Liver (tissue), 9 donors: ENCODE results near the gene RRAGC. TPM values are rescaled to one million over a fixed set of nuclear protein-coding genes. Genes with fewer than 3 reads are reported as not detected.

Experiments used
- DNase-seq: peaks from one replicate; pipeline ENCODE4 v3.0.0-alpha.2; 2017; ENCODE audit warnings: low spot score
- H3K27ac ChIP-seq, 2 donors: one replicate each; pipeline ENCODE4 v1.7.0; 2013; ENCODE audit warnings: inconsistent platforms in 2 of 2, low read length in 2 of 2, control low read depth in 1 of 2, low read depth in 1 of 2, mild to moderate bottlenecking in 1 of 2
- H3K27me3 ChIP-seq, 4 donors: one replicate each; pipeline versions ENCODE4 v1.6.1 to v1.7.0; 2013; ENCODE audit warnings: low read length in 3 of 4, inconsistent platforms in 1 of 4, mild to moderate bottlenecking in 1 of 4, moderate library complexity in 1 of 4; ENCODE audit not compliant: control insufficient read depth in 4 of 4, insufficient read depth in 4 of 4
- H3K36me3 ChIP-seq, 4 donors: one replicate each; pipeline versions ENCODE4 v1.6.1 to v1.7.0; 2013; ENCODE audit warnings: low read length in 3 of 4, mild to moderate bottlenecking in 3 of 4, low read depth in 1 of 4, moderate library complexity in 1 of 4; ENCODE audit not compliant: control insufficient read depth in 4 of 4, insufficient read depth in 3 of 4
- H3K4me1 ChIP-seq, 4 donors: one replicate each; pipeline versions ENCODE4 v1.6.1 to v1.7.0; 2013; ENCODE audit warnings: low read length in 3 of 4, mild to moderate bottlenecking in 3 of 4, moderate library complexity in 1 of 4; ENCODE audit not compliant: control insufficient read depth in 4 of 4, insufficient read depth in 4 of 4
- H3K4me3 ChIP-seq, 3 donors: one replicate each; pipeline versions ENCODE4 v1.6.1 to v1.7.0; 2013; ENCODE audit warnings: low read length in 3 of 3, control low read depth in 1 of 3, low read depth in 1 of 3, mild to moderate bottlenecking in 1 of 3
- H3K9ac ChIP-seq, 2 donors: one replicate each; pipeline ENCODE4 v1.7.0; 2013; ENCODE audit warnings: low read length in 2 of 2, mild to moderate bottlenecking in 2 of 2, moderate library complexity in 2 of 2, control low read depth in 1 of 2, low read depth in 1 of 2
- H3K9me3 ChIP-seq, 4 donors: one replicate each; pipeline versions ENCODE4 v1.6.1 to v1.7.0; 2013; ENCODE audit warnings: low read length in 3 of 4; ENCODE audit not compliant: control insufficient read depth in 4 of 4
- ATF3 ChIP-seq: IDR thresholded peaks from 2 replicates; pipeline ENCODE4 v1.6.1; 2016; ENCODE audit warnings: antibody characterized with exemption
- CTCF ChIP-seq: fragments of 150-350 bp; IDR thresholded peaks from 2 replicates; pipeline ENCODE4 v1.5.1; 2017; ENCODE audit warnings: improper control_type of control experiment, low read depth, low read length; ENCODE audit not compliant: missing input control
- FOXA1 ChIP-seq: IDR thresholded peaks from 2 replicates; pipeline ENCODE4 v1.6.1; 2016; ENCODE audit warnings: antibody characterized with exemption
- FOXA2 ChIP-seq: IDR thresholded peaks from 2 replicates; pipeline ENCODE4 v1.6.1; 2016; ENCODE audit warnings: antibody characterized with exemption
- GABPA ChIP-seq, 2 donors: IDR thresholded peaks in 1 of 2; conservative IDR thresholded peaks in 1 of 2; 2 replicates each; pipeline ENCODE4 v1.6.1; 2016; ENCODE audit warnings: antibody characterized with exemption in 2 of 2, mild to moderate bottlenecking in 1 of 2, moderate library complexity in 1 of 2
- HNF4A ChIP-seq, 2 donors: conservative IDR thresholded peaks; 2 replicates each; pipeline ENCODE4 v1.6.1; 2016; ENCODE audit warnings: antibody characterized with exemption in 2 of 2, mild to moderate bottlenecking in 2 of 2
- HNF4G ChIP-seq: IDR thresholded peaks from 2 replicates; pipeline ENCODE4 v1.6.1; 2016; ENCODE audit warnings: antibody characterized with exemption
- JUND ChIP-seq, 2 donors: IDR thresholded peaks; 2 replicates each; pipeline ENCODE4 v1.6.1; 2016; ENCODE audit warnings: antibody characterized with exemption in 2 of 2
- MAX ChIP-seq: IDR thresholded peaks from 2 replicates; pipeline ENCODE4 v1.6.1; 2016; ENCODE audit warnings: antibody characterized with exemption
- NR2F2 ChIP-seq: IDR thresholded peaks from 2 replicates; pipeline ENCODE4 v1.6.1; 2016; ENCODE audit warnings: antibody characterized with exemption
- RAD21 ChIP-seq, 2 donors: IDR thresholded peaks; 2 replicates each; pipeline ENCODE4 v1.6.1; 2016; ENCODE audit warnings: antibody characterized with exemption in 2 of 2, mild to moderate bottlenecking in 2 of 2
- REST ChIP-seq: IDR thresholded peaks from 2 replicates; pipeline ENCODE4 v1.6.1; 2016; ENCODE audit warnings: antibody characterized with exemption, mild to moderate bottlenecking
- RXRA ChIP-seq, 2 donors: IDR thresholded peaks; 2 replicates each; pipeline ENCODE4 v1.6.1; 2017 to 2018; ENCODE audit warnings: antibody characterized with exemption in 2 of 2, mild to moderate bottlenecking in 1 of 2
- SP1 ChIP-seq: IDR thresholded peaks from 2 replicates; pipeline ENCODE4 v1.6.1; 2018; ENCODE audit warnings: antibody characterized with exemption, mild to moderate bottlenecking
- TAF1 ChIP-seq: conservative IDR thresholded peaks from 2 replicates; pipeline ENCODE4 v1.6.1; 2016; ENCODE audit warnings: antibody characterized with exemption, mild to moderate bottlenecking
- YY1 ChIP-seq: IDR thresholded peaks from 2 replicates; pipeline ENCODE4 v1.6.1; 2016; ENCODE audit warnings: antibody characterized with exemption, mild to moderate bottlenecking
- ZBTB33 ChIP-seq: IDR thresholded peaks from 2 replicates; pipeline ENCODE4 v1.6.1; 2016; ENCODE audit warnings: antibody characterized with exemption
- WGBS: extraction: QIAGEN DNeasy Blood & Tissue Kit; methylation state at CpG from one replicate; pipeline ENCODE4 v1.1.7; 2013; 5-methylcytosine and 5-hydroxymethylcytosine counted together
- polyA plus RNA-seq, 2 donors: library from polyadenylated mRNA; stranded (reverse) in 1 of 2; unstranded in 1 of 2; fragments of 200-250 nt in 1 of 2; fragments of >200 nt in 1 of 2; fragmentation: Nextera tagmentation in 1 of 2; extraction: Ambion mirVana in 1 of 2; gene quantifications; one replicate each; pipeline versions ENCODE4 v1.2.1 to v1.2.3, GENCODE V29; 2013 to 2015
- total RNA-seq, 2 donors: library from RNA; depleted of rRNA; stranded (reverse); fragments of >200 nt; gene quantifications; one replicate each; pipeline ENCODE4 v1.2.3, GENCODE V29; 2014
- donor health status: healthy.
- donor health status: healthy.
- donor health status: healthy.
- donor health status: healthy.
- donor health status: healthy.

Gene RRAGC
- total and polyA plus RNA-seq, 4 donors: 6.6 to 10.1 (median 7.2) TPM

- 1% methylated on average over 51 of the region's 51 CpGs for WGBS
- no peaks in the 10 kb centered on the region for H3K9me3 ChIP-seq
- no peaks in the 10 kb centered on the region for H3K27me3 ChIP-seq
- H3K27ac ChIP-seq: peak overlapping the region; percentile 63 to 76
- DNase-seq: peak; percentile 63
- peaks cover 6 to 26% (median 18%) of the 10 kb centered on the region in 4 donors for H3K4me1 ChIP-seq
- peak overlapping the region; percentile 60 to 71 for H3K9ac ChIP-seq
- peaks cover 4 to 15% (median 10%) of the 10 kb centered on the region in 4 donors for H3K36me3 ChIP-seq
- TF ChIP-seq FOXA2 (no peak), SP1 (peak; percentile 14)
- peak overlapping the region; percentile 77 to 97 (median 87) for H3K4me3 ChIP-seq
Measured at GRCh38 chr1:38858833-38859560, 575 bp downstream of the RRAGC start.

- H3K27ac ChIP-seq: no peak overlapping the region
- TF ChIP-seq HNF4A (conservative IDR thresholded peaks at IDR 0.05) (no peak), GABPA (IDR thresholded peaks at IDR 0.05 in 1 of 2, conservative IDR thresholded peaks at IDR 0.05 in 1 of 2) (no peak), NR2F2 (no peak), SP1 (no peak), RXRA (IDR thresholded peaks at IDR 0.05) (no peak), HNF4G (no peak), RAD21 (IDR thresholded peaks at IDR 0.05) (no peak), CTCF (no peak), TAF1 (no peak), FOXA1 (no peak), YY1 (no peak), JUND (IDR thresholded peaks at IDR 0.05) (no peak)
- WGBS: 88% methylated on average over 4 of the region's 4 CpGs
- no peak for DNase-seq
- H3K9me3 ChIP-seq: no peaks in the 10 kb centered on the region
- peaks cover 8 to 38% (median 25%) of the 10 kb centered on the region in 4 donors for H3K36me3 ChIP-seq
- H3K27me3 ChIP-seq: no peaks in the 10 kb centered on the region
- no peak overlapping the region for H3K4me3 ChIP-seq
- no peak overlapping the region for H3K9ac ChIP-seq
- peaks cover 0 to 5% (median 1%) of the 10 kb centered on the region in 4 donors for H3K4me1 ChIP-seq
Measured at GRCh38 chr1:38852780-38853179, 6.8 kb downstream of the RRAGC start.

- DNase-seq: no peak
- Histone ChIP-seq H3K27ac (no peak overlapping the region), H3K9me3 (no peaks in the 10 kb centered on the region), H3K4me1 (no peaks in the 10 kb centered on the region), H3K36me3 (peaks cover 6 to 50% (median 28%) of the 10 kb centered on the region in 4 donors), H3K9ac (no peak overlapping the region), H3K27me3 (no peaks in the 10 kb centered on the region), H3K4me3 (no peak overlapping the region)
- 76% methylated on average over 1 of the region's 1 CpG for WGBS
- TF ChIP-seq REST (no peak), HNF4A (conservative IDR thresholded peaks at IDR 0.05) (no peak), FOXA2 (no peak), ZBTB33 (no peak), ATF3 (no peak), RXRA (IDR thresholded peaks at IDR 0.05) (no peak), MAX (no peak), RAD21 (IDR thresholded peaks at IDR 0.05) (no peak), CTCF (no peak), TAF1 (no peak), JUND (IDR thresholded peaks at IDR 0.05) (no peak), NR2F2 (no peak), YY1 (no peak)
Measured at GRCh38 chr1:38848071-38848470, 11.5 kb downstream of the RRAGC start.
